Neural progenitor cell (in vitro differentiated cells): Measurements from ENCODE around the gene IQCM. TPM values are rescaled to one million over a fixed set of nuclear protein-coding genes. Genes with fewer than 3 reads are reported as not detected.

Source experiments
- DNase-seq: peaks from one replicate; pipeline ENCODE4 v3.0.0-alpha.2; 2016; ENCODE audit warnings: low spot score
- H2AFZ ChIP-seq: fragments of 200-600 bp; sonication (generic); replicated peaks from 2 replicates; pipeline ENCODE4 v1.6.1; 2016; ENCODE audit warnings: antibody characterized with exemption
- H3F3A ChIP-seq: fragments of 200-600 bp; sonication (generic); 2 replicates; pipeline ENCODE4 v1.6.1; 2016; ENCODE audit warnings: antibody characterized with exemption, low read depth
- H3K27ac ChIP-seq: fragments of 200-600 bp; sonication (generic); 2 replicates; pipeline ENCODE4 v1.5.1; 2016; ENCODE audit warnings: mild to moderate bottlenecking
- H3K27me3 ChIP-seq: fragments of 200-600 bp; sonication (generic); 2 replicates; pipeline ENCODE4 v1.6.1; 2016; ENCODE audit warnings: mild to moderate bottlenecking, moderate library complexity
- H3K36me3 ChIP-seq: fragments of 200-600 bp; sonication (generic); 2 replicates; pipeline ENCODE4 v1.5.1; 2016
- H3K4me1 ChIP-seq: fragments of 200-600 bp; sonication (generic); 2 replicates; pipeline ENCODE4 v1.6.1; 2016; ENCODE audit warnings: mixed run types
- H3K4me2 ChIP-seq: fragments of 200-600 bp; sonication (generic); 2 replicates; pipeline ENCODE4 v1.6.1; 2016
- H3K4me3 ChIP-seq: fragments of 200-600 bp; sonication (generic); 2 replicates; pipeline ENCODE4 v1.5.1; 2016
- H3K79me2 ChIP-seq: fragments of 200-600 bp; sonication (generic); 2 replicates; pipeline ENCODE4 v1.6.1; 2016; ENCODE audit warnings: low read depth
- H3K9ac ChIP-seq: fragments of 200-600 bp; sonication (generic); 2 replicates; pipeline ENCODE4 v1.6.1; 2016
- H3K9me3 ChIP-seq: fragments of 200-600 bp; sonication (generic); 2 replicates; pipeline ENCODE4 v1.5.1; 2016; ENCODE audit warnings: low read depth
- H4K20me1 ChIP-seq: fragments of 200-600 bp; sonication (generic); 2 replicates; pipeline ENCODE4 v1.6.1; 2016; ENCODE audit warnings: low read depth
- H3K27ac Mint-ChIP-seq: 3 replicates; pipeline ENCODE4 v1.8.0; 2021; ENCODE audit warnings: mixed read lengths
- H3K27me3 Mint-ChIP-seq: 2 replicates; pipeline ENCODE4 v1.8.0; 2022; ENCODE audit warnings: low read depth, mild to moderate bottlenecking, inconsistent platforms, moderate library complexity, mixed read lengths; ENCODE audit not compliant: insufficient read depth
- H3K36me3 Mint-ChIP-seq: 3 replicates; pipeline ENCODE4 v1.8.0; 2021; ENCODE audit warnings: mixed read lengths
- H3K4me1 Mint-ChIP-seq: 3 replicates; pipeline ENCODE4 v1.8.0; 2021; ENCODE audit warnings: mixed read lengths
- H3K4me3 Mint-ChIP-seq: 3 replicates; pipeline ENCODE4 v1.8.0; 2021; ENCODE audit warnings: mild to moderate bottlenecking, moderate library complexity, mixed read lengths
- H3K9me3 Mint-ChIP-seq: 3 replicates; pipeline ENCODE4 v1.8.0; 2020; ENCODE audit warnings: mixed read lengths
- CTCF ChIP-seq: fragments of 200-600 bp; sonication (generic); IDR thresholded peaks from 2 replicates; pipeline ENCODE4 v1.5.1; 2017; ENCODE audit warnings: antibody characterized with exemption, mild to moderate bottlenecking
- EZH2 ChIP-seq: fragments of 200-600 bp; sonication (generic); IDR thresholded peaks from 2 replicates; pipeline ENCODE4 v1.6.1; 2017; ENCODE audit warnings: antibody characterized with exemption, mild to moderate bottlenecking, moderate library complexity
- EZH2phosphoT487 ChIP-seq: fragments of 200-600 bp; sonication (generic); IDR thresholded peaks from 2 replicates; pipeline ENCODE4 v1.6.1; 2017; ENCODE audit warnings: antibody characterized with exemption
- total RNA-seq: library from RNA; depleted of rRNA; stranded (reverse); fragments of >200 nt; gene quantifications from 2 replicates; pipeline ENCODE4 v1.2.3, GENCODE V29; 2015; ENCODE audit warnings: low replicate concordance

IQCM gene
- total RNA-seq, 1 donor from 2014 or later, result 0.26 TPM

DNA sequence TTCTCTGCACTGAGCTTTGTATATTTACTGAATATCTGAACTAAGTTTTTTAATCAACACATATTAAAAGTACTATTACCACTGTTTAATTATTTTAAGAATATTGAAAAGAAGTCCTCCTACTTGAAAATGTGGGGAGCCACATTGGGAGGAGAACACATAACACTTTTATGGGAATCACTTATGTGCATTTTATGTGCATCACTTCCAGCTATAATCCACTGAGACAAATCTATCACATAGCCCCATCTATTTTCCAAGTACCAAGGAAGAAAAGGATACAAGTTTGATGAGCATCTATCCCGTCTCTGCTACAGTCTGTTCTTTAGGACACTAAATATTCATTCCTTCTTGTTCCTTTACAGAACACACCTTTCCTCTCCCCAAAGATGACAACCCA lies 87.2 kb downstream of the IQCM start:
- TF ChIP-seq EZH2phosphoT487 (no peak), CTCF (no peak), EZH2 (no peak)
- H3K27me3 Mint-ChIP-seq, result no peaks in the 10 kb centered on the region
- no peaks in the 10 kb centered on the region for H3K4me1 Mint-ChIP-seq
- Histone ChIP-seq H3K9ac (no peak overlapping the region), H3K36me3 (no peaks in the 10 kb centered on the region), H3K79me2 (no peaks in the 10 kb centered on the region), H4K20me1 (no peaks in the 10 kb centered on the region), H2AFZ (no peak overlapping the region), H3F3A (no peaks in the 10 kb centered on the region), H3K9me3 (no peaks in the 10 kb centered on the region), H3K4me2 (no peak overlapping the region), H3K27me3 (no peaks in the 10 kb centered on the region), H3K27ac (no peak overlapping the region), H3K4me1 (no peaks in the 10 kb centered on the region), H3K4me3 (no peak overlapping the region)
- no peak overlapping the region for H3K27ac Mint-ChIP-seq
- no peaks in the 10 kb centered on the region for H3K36me3 Mint-ChIP-seq
- DNase-seq, result no peak
- no peak overlapping the region for H3K4me3 Mint-ChIP-seq
- H3K9me3 Mint-ChIP-seq, result no peaks in the 10 kb centered on the region

DNA sequence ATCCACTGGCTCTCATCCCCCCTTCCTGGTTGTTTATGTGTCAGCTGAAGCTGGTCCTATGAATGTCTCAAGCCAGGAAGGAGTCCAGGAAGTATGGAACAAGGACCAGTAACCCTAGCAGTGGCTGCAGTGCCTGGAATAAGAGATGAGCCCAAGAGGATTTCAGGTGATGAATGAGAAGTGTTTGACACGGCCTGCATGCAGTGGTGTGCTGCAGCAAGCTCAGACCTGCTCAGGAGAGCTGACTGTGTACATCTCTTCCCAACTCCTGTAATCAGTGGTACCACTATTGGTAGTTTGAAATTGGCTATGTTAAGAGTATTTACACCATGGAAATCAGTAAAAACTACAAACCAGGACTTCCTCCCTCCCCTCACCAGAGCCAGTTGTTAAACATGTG lies 88.0 kb downstream of the IQCM start:
- no peaks in the 10 kb centered on the region for H3K4me1 ChIP-seq
- no peak for DNase-seq
- no peaks in the 10 kb centered on the region for H4K20me1 ChIP-seq
- no peak overlapping the region for H3K4me3 ChIP-seq
- no peak overlapping the region for H3K27ac Mint-ChIP-seq
- no peaks in the 10 kb centered on the region for H3K4me1 Mint-ChIP-seq
- no peaks in the 10 kb centered on the region for H3K36me3 ChIP-seq
- H3K4me2 ChIP-seq, result no peak overlapping the region
- no peaks in the 10 kb centered on the region for H3K27me3 ChIP-seq
- no peak overlapping the region for H3K27ac ChIP-seq
- no peaks in the 10 kb centered on the region for H3K36me3 Mint-ChIP-seq
- H3K9me3 ChIP-seq, result no peaks in the 10 kb centered on the region
- no peak overlapping the region for H3K4me3 Mint-ChIP-seq
- no peak overlapping the region for H2AFZ ChIP-seq
- H3K9ac ChIP-seq, result no peak overlapping the region
- no peaks in the 10 kb centered on the region for H3K9me3 Mint-ChIP-seq
- H3K79me2 ChIP-seq, result no peaks in the 10 kb centered on the region
- H3K27me3 Mint-ChIP-seq, result no peaks in the 10 kb centered on the region
- no peaks in the 10 kb centered on the region for H3F3A ChIP-seq
- TF ChIP-seq EZH2phosphoT487 (no peak), CTCF (no peak), EZH2 (no peak)

GRCh38 chr4:149723065-149723464 lies 92.6 kb downstream of the IQCM start:
- H3K9ac ChIP-seq, result no peak overlapping the region
- H3K27me3 ChIP-seq, result no peaks in the 10 kb centered on the region
- no peak for DNase-seq
- no peaks in the 10 kb centered on the region for H3K79me2 ChIP-seq
- Mint-ChIP-seq H3K4me1 (no peaks in the 10 kb centered on the region), H3K36me3 (no peaks in the 10 kb centered on the region), H3K27me3 (no peaks in the 10 kb centered on the region), H3K4me3 (no peak overlapping the region), H3K9me3 (no peaks in the 10 kb centered on the region), H3K27ac (no peak overlapping the region)
- no peaks in the 10 kb centered on the region for H4K20me1 ChIP-seq
- no peak for TF ChIP-seq EZH2phosphoT487
- TF ChIP-seq CTCF, result no peak
- no peak for TF ChIP-seq EZH2
- H3K9me3 ChIP-seq, result no peaks in the 10 kb centered on the region
- no peaks in the 10 kb centered on the region for H3F3A ChIP-seq
- H2AFZ ChIP-seq, result no peak overlapping the region
- no peak overlapping the region for H3K4me3 ChIP-seq
- H3K27ac ChIP-seq, result no peak overlapping the region
- H3K4me1 ChIP-seq, result no peaks in the 10 kb centered on the region
- no peak overlapping the region for H3K4me2 ChIP-seq
- H3K36me3 ChIP-seq, result no peaks in the 10 kb centered on the region

GRCh38 chr4:149719806-149720205 lies 95.8 kb downstream of the IQCM start:
- H3F3A ChIP-seq, result no peaks in the 10 kb centered on the region
- H3K9ac ChIP-seq, result no peak overlapping the region
- Mint-ChIP-seq H3K27ac (no peak overlapping the region), H3K27me3 (no peaks in the 10 kb centered on the region), H3K4me3 (no peak overlapping the region), H3K4me1 (no peaks in the 10 kb centered on the region), H3K36me3 (no peaks in the 10 kb centered on the region), H3K9me3 (peaks cover 3% of the 10 kb centered on the region)
- no peaks in the 10 kb centered on the region for H3K36me3 ChIP-seq
- no peaks in the 10 kb centered on the region for H3K27me3 ChIP-seq
- H3K79me2 ChIP-seq, result no peaks in the 10 kb centered on the region
- no peaks in the 10 kb centered on the region for H3K9me3 ChIP-seq
- no peak overlapping the region for H3K27ac ChIP-seq
- H4K20me1 ChIP-seq, result no peaks in the 10 kb centered on the region
- no peak for DNase-seq
- no peak for TF ChIP-seq CTCF
- TF ChIP-seq EZH2, result no peak
- TF ChIP-seq EZH2phosphoT487, result no peak
- H2AFZ ChIP-seq, result no peak overlapping the region
- H3K4me2 ChIP-seq, result no peak overlapping the region
- H3K4me3 ChIP-seq, result no peak overlapping the region
- H3K4me1 ChIP-seq, result no peaks in the 10 kb centered on the region
